Measurements from ENCODE around the gene RHBDD3. TPM values are rescaled to one million over a fixed set of nuclear protein-coding genes. Genes with fewer than 3 reads are reported as not detected.
"Not testable (repeated sequence)": the region's sequence is repeated elsewhere in the genome, so short reads cannot be mapped to it uniquely, and the experiment has no call there.

The RHBDD3 gene
- total RNA-seq, 2 donors from 2014 or later, result 22.4 to 29.4 TPM

DNA sequence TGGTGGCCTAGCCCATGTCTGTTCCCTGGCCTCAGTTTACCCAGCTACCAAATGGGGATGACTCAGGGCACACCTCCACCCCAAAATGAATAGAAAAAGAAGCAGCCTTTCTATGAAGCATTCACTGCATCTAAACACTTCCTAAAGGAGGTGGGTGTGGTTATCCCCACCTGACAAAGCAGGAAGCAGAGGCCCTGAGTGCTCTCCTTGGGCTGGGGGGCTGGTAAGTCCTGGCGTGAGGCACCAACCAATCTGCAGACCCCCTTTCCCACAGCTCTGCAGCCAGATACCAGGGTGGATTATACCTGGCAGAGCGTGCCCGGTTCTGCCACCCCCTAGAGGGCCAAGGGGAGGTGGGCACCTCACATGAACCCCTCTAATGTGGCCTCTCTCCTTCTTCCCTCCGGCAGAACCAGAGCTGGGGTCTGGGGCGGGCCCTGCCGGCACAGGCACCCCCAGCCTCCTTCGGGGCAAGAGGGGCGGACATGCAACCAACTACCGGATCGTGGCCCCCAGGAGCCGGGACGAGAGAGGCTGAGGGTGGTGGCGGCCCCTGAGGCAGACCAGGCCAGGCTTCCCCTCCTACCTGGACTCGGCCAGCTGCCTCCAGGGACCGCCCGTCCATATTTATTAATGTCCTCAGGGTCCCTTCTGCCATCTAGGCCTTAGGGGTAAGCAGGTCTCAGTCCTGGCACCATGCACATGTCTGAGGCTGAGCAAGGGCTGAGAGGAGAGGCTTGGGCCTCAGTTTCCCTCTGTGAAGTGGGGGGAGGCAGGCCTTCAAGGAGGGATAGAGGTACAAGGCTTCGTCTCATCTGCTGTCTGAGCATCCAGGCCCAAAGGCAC is 9.2 kb downstream of the RHBDD3 start:
- no peak for ATAC-seq (replicated peaks in 1 of 2)
- no peak for DNase-seq
- H3K27ac Mint-ChIP-seq, result no peak overlapping the region
- no peak overlapping the region for H3K4me3 Mint-ChIP-seq
- H3K36me3 Mint-ChIP-seq (ENCODE audit: insufficient read depth in 2 of 2), result no peaks in the 10 kb centered on the region
- no peaks in the 10 kb centered on the region for H3K4me1 Mint-ChIP-seq (ENCODE audit: low read depth)
- H3K9me3 Mint-ChIP-seq, result no peaks in the 10 kb centered on the region
- H3K27me3 Mint-ChIP-seq (ENCODE audit: low read depth), result no peaks in the 10 kb centered on the region

GRCh38 chr22:29257751-29258181 is 10.0 kb downstream of the RHBDD3 start:
- H3K27ac Mint-ChIP-seq, result no peak overlapping the region
- no peak overlapping the region for H3K4me3 Mint-ChIP-seq
- H3K4me1 Mint-ChIP-seq (ENCODE audit: low read depth), result no peaks in the 10 kb centered on the region
- peaks cover under 1% of the 10 kb centered on the region for H3K27me3 Mint-ChIP-seq (ENCODE audit: low read depth)
- ATAC-seq (replicated peaks in 1 of 2) (no peak), DNase-seq (no peak)
- H3K36me3 Mint-ChIP-seq (ENCODE audit: insufficient read depth in 2 of 2), result no peaks in the 10 kb centered on the region
- H3K9me3 Mint-ChIP-seq, result no peaks in the 10 kb centered on the region

DNA sequence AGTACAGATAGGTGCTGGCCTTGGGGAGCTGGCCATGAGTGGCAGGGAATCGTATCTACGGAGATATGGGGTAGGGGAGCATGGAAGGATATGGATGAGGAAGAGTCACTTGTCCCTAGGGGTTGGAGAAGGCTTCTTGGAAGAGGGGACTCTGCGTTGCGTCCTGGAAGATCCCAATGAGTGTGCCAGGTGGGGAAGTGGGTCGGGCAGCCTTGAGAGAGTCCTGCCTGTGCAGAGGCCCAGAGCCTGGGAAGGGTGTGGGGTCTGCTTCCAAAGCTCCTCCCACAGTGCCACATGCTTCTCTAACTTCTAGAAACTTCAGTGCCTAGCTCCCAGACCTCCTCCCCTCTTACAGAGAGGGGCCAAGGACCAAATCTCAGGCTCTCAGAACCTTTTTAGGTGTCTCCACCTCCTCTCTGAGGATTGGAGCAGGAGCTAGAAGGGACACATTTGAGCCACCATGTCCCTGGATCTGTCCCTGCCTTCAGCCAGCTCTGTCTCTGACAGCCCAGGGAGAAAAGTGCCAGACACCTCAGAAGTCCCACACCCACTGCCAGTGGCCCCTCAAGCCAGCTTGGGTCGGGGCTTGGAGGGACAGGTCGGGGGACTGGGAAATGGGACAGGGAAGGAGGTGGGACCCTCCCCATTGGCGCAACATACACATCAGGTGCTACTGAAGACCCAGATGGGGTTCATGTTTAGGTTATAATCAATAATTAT is 11.0 kb downstream of the RHBDD3 start:
- H3K27ac Mint-ChIP-seq, result no peak overlapping the region

GRCh38 chr22:29255064-29255621 is 12.6 kb downstream of the RHBDD3 start:
- Mint-ChIP-seq H3K4me1 (ENCODE audit: low read depth) (no peaks in the 10 kb centered on the region), H3K9me3 (no peaks in the 10 kb centered on the region), H3K27ac (no peak overlapping the region), H3K36me3 (ENCODE audit: insufficient read depth in 2 of 2) (no peaks in the 10 kb centered on the region), H3K27me3 (ENCODE audit: low read depth) (peaks cover 8% of the 10 kb centered on the region), H3K4me3 (no peak overlapping the region)
- DNase-seq (no peak), ATAC-seq (replicated peaks in 1 of 2) (no peak)

More for the DNA sequence above, 11.0 kb downstream of the RHBDD3 start:
- H3K4me1 Mint-ChIP-seq (ENCODE audit: low read depth), result no peaks in the 10 kb centered on the region
- H3K36me3 Mint-ChIP-seq (ENCODE audit: insufficient read depth in 2 of 2), result no peaks in the 10 kb centered on the region
- H3K27me3 Mint-ChIP-seq (ENCODE audit: low read depth), result peaks cover 8% of the 10 kb centered on the region
- ATAC-seq (replicated peaks in 1 of 2) (no peak), DNase-seq (no peak)
- H3K4me3 Mint-ChIP-seq, result no peak overlapping the region
- H3K9me3 Mint-ChIP-seq, result no peaks in the 10 kb centered on the region

DNA sequence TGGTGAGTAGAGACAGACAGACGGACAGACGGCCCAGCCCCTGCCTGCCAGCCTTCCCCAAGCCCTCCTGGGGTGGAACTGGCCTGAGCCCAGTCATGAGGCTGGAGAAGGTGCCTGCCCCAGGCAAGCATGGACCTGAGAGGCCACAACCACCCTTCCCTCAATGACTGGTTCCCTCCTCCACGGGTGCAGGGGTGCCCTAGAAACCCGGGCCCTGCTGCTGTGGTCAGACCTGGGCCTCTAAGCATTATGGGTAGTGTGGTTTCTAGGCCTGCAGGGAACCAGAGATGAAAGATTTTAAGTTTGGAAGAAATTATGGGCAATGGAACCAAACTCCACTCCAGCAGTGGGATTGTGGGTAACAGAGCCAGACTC is 13.5 kb downstream of the RHBDD3 start:
- Mint-ChIP-seq H3K36me3 (ENCODE audit: insufficient read depth in 2 of 2) (no peaks in the 10 kb centered on the region), H3K27me3 (ENCODE audit: low read depth) (peaks cover 8% of the 10 kb centered on the region), H3K4me1 (ENCODE audit: low read depth) (no peaks in the 10 kb centered on the region), H3K4me3 (no peak overlapping the region), H3K9me3 (no peaks in the 10 kb centered on the region), H3K27ac (no peak overlapping the region)
- DNase-seq, result no peak
- ATAC-seq (replicated peaks in 1 of 2), result peak in 1 of 2 donors; percentile 35

DNA sequence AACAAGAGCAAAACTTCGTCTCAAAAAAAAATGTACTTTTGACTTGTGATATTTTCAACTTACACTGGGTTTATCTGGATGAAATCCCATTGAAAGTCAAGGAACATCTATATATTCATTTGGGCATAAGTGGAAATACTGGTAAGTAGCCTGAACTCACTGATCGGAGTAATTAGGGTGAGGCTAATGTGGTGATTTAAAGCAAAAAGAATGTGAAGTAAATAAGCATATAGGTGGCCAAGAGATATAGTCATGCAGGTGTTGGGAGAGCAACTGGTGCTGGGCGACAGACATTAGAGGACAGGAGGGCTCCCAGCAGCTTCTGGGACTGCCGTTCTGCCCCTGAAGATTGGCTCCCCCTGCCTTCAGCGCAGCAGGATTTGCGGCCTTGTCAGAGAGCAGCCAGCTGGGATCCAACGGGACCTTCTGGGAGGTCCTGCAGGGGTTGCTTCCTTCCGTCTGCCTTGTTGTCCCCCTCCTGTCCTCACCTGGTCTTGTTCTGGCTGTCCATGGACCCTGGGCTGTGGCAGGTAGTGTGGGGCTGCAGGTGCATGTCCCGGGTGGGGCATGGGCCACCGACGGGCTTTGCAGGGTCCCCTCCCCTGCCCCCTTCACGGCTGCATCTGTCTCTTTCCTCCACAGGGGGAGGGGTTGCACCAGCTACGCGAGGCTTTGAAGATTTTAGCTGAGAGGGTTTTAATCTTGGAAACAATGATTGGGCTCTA is 14.1 kb downstream of the RHBDD3 start:
- ATAC-seq (replicated peaks in 1 of 2) (no peak), DNase-seq (no peak)
- Mint-ChIP-seq H3K4me3 (no peak overlapping the region), H3K4me1 (ENCODE audit: low read depth) (no peaks in the 10 kb centered on the region), H3K27ac (no peak overlapping the region), H3K27me3 (ENCODE audit: low read depth) (peaks cover 8% of the 10 kb centered on the region), H3K9me3 (no peaks in the 10 kb centered on the region), H3K36me3 (ENCODE audit: insufficient read depth in 2 of 2) (no peaks in the 10 kb centered on the region)

- H3K27ac Mint-ChIP-seq, result no peak overlapping the region
- no peaks in the 10 kb centered on the region for H3K4me1 Mint-ChIP-seq (ENCODE audit: low read depth)
- no peaks in the 10 kb centered on the region for H3K9me3 Mint-ChIP-seq
- no peaks in the 10 kb centered on the region for H3K36me3 Mint-ChIP-seq (ENCODE audit: insufficient read depth in 2 of 2)
- peaks cover 8% of the 10 kb centered on the region for H3K27me3 Mint-ChIP-seq (ENCODE audit: low read depth)
- DNase-seq, result no peak
- no peak overlapping the region for H3K4me3 Mint-ChIP-seq
- no peak for ATAC-seq (replicated peaks in 1 of 2)
Observed at GRCh38 chr22:29251981-29252911, 15.5 kb downstream of the RHBDD3 start.

- Mint-ChIP-seq H3K4me3 (no peak overlapping the region), H3K27me3 (ENCODE audit: low read depth) (peaks cover 8% of the 10 kb centered on the region), H3K4me1 (ENCODE audit: low read depth) (no peaks in the 10 kb centered on the region), H3K27ac (no peak overlapping the region), H3K36me3 (ENCODE audit: insufficient read depth in 2 of 2) (no peaks in the 10 kb centered on the region), H3K9me3 (no peaks in the 10 kb centered on the region)
- DNase-seq (no peak), ATAC-seq (replicated peaks in 1 of 2) (no peak)
Observed at GRCh38 chr22:29251265-29251664, 16.5 kb downstream of the RHBDD3 start.

DNA sequence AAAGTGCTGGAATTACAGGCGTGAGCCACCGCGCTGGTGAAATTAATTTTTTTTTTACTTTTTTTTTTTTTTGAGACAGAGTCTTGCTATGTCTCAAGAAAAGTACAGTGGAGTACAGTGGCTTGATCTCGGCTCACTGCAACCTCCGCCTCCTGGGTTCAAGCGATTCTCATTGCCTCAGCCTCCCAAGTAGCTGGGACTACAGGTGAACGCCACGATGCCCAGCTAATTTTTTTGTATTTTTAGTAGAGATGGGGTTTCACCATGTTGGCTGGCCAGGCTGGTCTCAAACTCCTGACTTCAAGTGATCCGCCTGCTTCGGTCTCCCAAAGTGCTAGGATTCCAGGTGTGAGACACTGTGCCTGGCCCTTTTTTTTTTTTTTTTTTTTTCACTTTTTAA is 19.9 kb downstream of the RHBDD3 start:
- H3K9me3 Mint-ChIP-seq; DNase-seq; H3K27ac Mint-ChIP-seq; H3K4me3 Mint-ChIP-seq; H3K4me1 Mint-ChIP-seq (ENCODE audit: low read depth); H3K36me3 Mint-ChIP-seq (ENCODE audit: insufficient read depth in 2 of 2); ATAC-seq (replicated peaks in 1 of 2): not testable (repeated sequence)
- H3K27me3 Mint-ChIP-seq (ENCODE audit: low read depth), result peaks cover 17% of the 10 kb centered on the region

- no peaks in the 10 kb centered on the region for H3K4me1 Mint-ChIP-seq (ENCODE audit: low read depth)
- no peak overlapping the region for H3K4me3 Mint-ChIP-seq
- no peak overlapping the region for H3K27ac Mint-ChIP-seq
- H3K27me3 Mint-ChIP-seq (ENCODE audit: low read depth), result peaks cover 9% of the 10 kb centered on the region
- peaks cover 0 to 9% of the 10 kb centered on the region in 2 donors for H3K36me3 Mint-ChIP-seq (ENCODE audit: insufficient read depth in 2 of 2)
- DNase-seq (peak; percentile 64 to 72), ATAC-seq (replicated peaks in 1 of 2) (peak; percentile 81 to 85)
- H3K9me3 Mint-ChIP-seq, result peaks cover 0 to 3% of the 10 kb centered on the region in 2 donors
Observed at GRCh38 chr22:29245626-29246385, 22.0 kb downstream of the RHBDD3 start.

GRCh38 chr22:29244785-29245625 is 22.8 kb downstream of the RHBDD3 start:
- Mint-ChIP-seq H3K4me3 (no peak overlapping the region), H3K9me3 (peaks cover 1 to 3% of the 10 kb centered on the region in 2 donors), H3K36me3 (ENCODE audit: insufficient read depth in 2 of 2) (peaks cover under 1 to 10% of the 10 kb centered on the region in 2 donors), H3K27ac (no peak overlapping the region), H3K27me3 (ENCODE audit: low read depth) (peaks cover 9% of the 10 kb centered on the region), H3K4me1 (ENCODE audit: low read depth) (no peaks in the 10 kb centered on the region)
- ATAC-seq (replicated peaks in 1 of 2) (peak in 1 of 2 donors; percentile 17), DNase-seq (no peak)
